HCT116 (cell line): ENCODE data around the gene NYAP1. TPM values are rescaled to one million over a fixed set of nuclear protein-coding genes. Genes with fewer than 3 reads are reported as not detected.

ENCODE experiments used
- ATAC-seq: fragments of 200-7000 bp; cut with Tn5 transposase; 2 replicates; pipeline ENCODE4 v1.9.1; 2020; ENCODE audit warnings: mild to moderate bottlenecking, moderate library complexity
- BruUV-seq: library from RNA; stranded (reverse); fragments of 400-500 nt; replicated peaks from 2 replicates; lab custom pipeline; 2021; lab: Mats Ljungman, UMichigan
- CTCF ChIA-PET: fragments of 300-600 bp; sonication (Branson Sonifier 250); formaldehyde crosslinking; loops from one replicate; lab custom pipeline; 2021; ENCODE audit warnings: antibody characterized with exemption; lab: Charles Lee
- POLR2A ChIA-PET: fragments of 300-600, 350-600 bp; sonication (Branson Sonifier 250); formaldehyde crosslinking; loops from one replicate; lab custom pipeline; 2021; ENCODE audit warnings: antibody characterized with exemption; lab: Charles Lee
- RAD21 ChIA-PET, 2 experiments: fragments of 300-600 bp; sonication (Branson Sonifier 250); formaldehyde crosslinking; loops; one replicate each; lab custom pipeline; 2023; ENCODE audit warnings: low total read pairs in 2 of 2; ENCODE audit not compliant: uncharacterized antibody in 2 of 2, unreplicated experiment in 2 of 2, low non-redundant PET in 1 of 2; lab: Charles Lee
- DNase-seq: peaks from one replicate; pipeline ENCODE4 v3.0.0-alpha.2; 2010; ENCODE audit warnings: low read depth, low spot score
- H2AFZ ChIP-seq: fragments of 200-600 bp; shearing (Covaris generic), sonication (generic); 2 replicates; pipeline ENCODE4 v1.6.1; 2017; ENCODE audit warnings: low read depth, mixed run types, mixed read lengths, antibody characterized with exemption, low read length; ENCODE audit not compliant: poor library complexity, severe bottlenecking
- H3K27ac ChIP-seq: 2 replicates; pipeline ENCODE4 v1.5.1; 2012; ENCODE audit warnings: low read depth, low read length
- H3K27me3 ChIP-seq: fragments of 200-600 bp; sonication (generic); 2 replicates; pipeline ENCODE4 v1.6.1; 2016; ENCODE audit warnings: mixed run types, low read length, mixed read lengths; ENCODE audit not compliant: insufficient read depth
- H3K36me3 ChIP-seq, 2 experiments: fragments of 200-500 bp in 1 of 2; fragments of 200-600 bp in 1 of 2; sonication (Bioruptor generic) in 1 of 2; sonication (generic) in 1 of 2; 2 replicates each; pipeline versions ENCODE4 v1.5.1 to v1.6.1; 2014 to 2016; ENCODE audit warnings: low read length in 2 of 2, inconsistent platforms in 1 of 2, mixed read lengths in 1 of 2, mixed run types in 1 of 2; ENCODE audit not compliant: insufficient read depth in 2 of 2, control insufficient read depth in 1 of 2
- H3K4me1 ChIP-seq, 2 experiments: fragments of 200-600 bp in 1 of 2; sonication (generic) in 1 of 2; 2 replicates each; pipeline versions ENCODE4 v1.5.1 to v1.6.1; 2012 to 2017; ENCODE audit warnings: low read length in 2 of 2, inconsistent platforms in 1 of 2, mild to moderate bottlenecking in 1 of 2, mixed read lengths in 1 of 2, mixed run types in 1 of 2, moderate library complexity in 1 of 2; ENCODE audit not compliant: insufficient read depth in 2 of 2, control insufficient read depth in 1 of 2
- H3K4me2 ChIP-seq: fragments of 200-600 bp; sonication (generic); 2 replicates; pipeline ENCODE4 v1.6.1; 2017; ENCODE audit warnings: mixed run types, low read length, mixed read lengths
- H3K4me3 ChIP-seq, 2 experiments: fragments of 200-600 bp in 1 of 2; sonication (generic) in 1 of 2; replicated peaks in 1 of 2; 2 replicates each; pipeline ENCODE4 v1.5.1; 2011 to 2016; ENCODE audit warnings: low read length in 2 of 2, control low read depth in 1 of 2, low read depth in 1 of 2, mild to moderate bottlenecking in 1 of 2, mixed read lengths in 1 of 2, mixed run types in 1 of 2
- H3K79me2 ChIP-seq: fragments of 200-600 bp; sonication (generic); 2 replicates; pipeline ENCODE4 v1.6.1; 2017; ENCODE audit warnings: mild to moderate bottlenecking, mixed run types, low read length, moderate library complexity, mixed read lengths; ENCODE audit not compliant: insufficient read depth
- H3K9ac ChIP-seq: fragments of 200-600 bp; sonication (generic); 2 replicates; pipeline ENCODE4 v1.6.1; 2016; ENCODE audit warnings: low read length, mixed read lengths
- H3K9me2 ChIP-seq: fragments of 200-600 bp; sonication (generic), shearing (Covaris generic); 2 replicates; pipeline ENCODE4 v1.6.1; 2017; ENCODE audit warnings: mixed run types, mild to moderate bottlenecking, moderate library complexity; ENCODE audit not compliant: insufficient read depth
- H3K9me3 ChIP-seq, 2 experiments: fragments of 200-500 bp in 1 of 2; fragments of 200-600 bp in 1 of 2; sonication (Bioruptor generic) in 1 of 2; sonication (generic) in 1 of 2; 2 replicates each; pipeline ENCODE4 v1.6.1; 2014 to 2017; ENCODE audit warnings: low read length in 2 of 2, mixed read lengths in 2 of 2, inconsistent platforms in 1 of 2, low read depth in 1 of 2, mild to moderate bottlenecking in 1 of 2, mixed run types in 1 of 2, moderate library complexity in 1 of 2; ENCODE audit not compliant: control insufficient read depth in 1 of 2, insufficient read depth in 1 of 2
- H4K20me1 ChIP-seq: fragments of 200-600 bp; sonication (generic), shearing (Covaris generic); 2 replicates; pipeline ENCODE4 v1.6.1; 2017; ENCODE audit warnings: mixed run types, mild to moderate bottlenecking, moderate library complexity; ENCODE audit not compliant: insufficient read depth
- CTCF ChIP-seq, 3 experiments: fragments of 200-600 bp in 1 of 3; sonication (generic) in 1 of 3; IDR thresholded peaks in 2 of 3; conservative IDR thresholded peaks in 1 of 3; 2 replicates each; pipeline ENCODE4 v1.5.1; 2012 to 2017; ENCODE audit warnings: low read depth in 2 of 3, low read length in 2 of 3, antibody characterized with exemption in 1 of 3, borderline replicate concordance in 1 of 3, control low read depth in 1 of 3, mild to moderate bottlenecking in 1 of 3, mixed read lengths in 1 of 3, mixed run types in 1 of 3, moderate library complexity in 1 of 3; ENCODE audit not compliant: insufficient read depth in 1 of 3
- RAD21 ChIP-seq: IDR thresholded peaks from 2 replicates; pipeline ENCODE4 v1.6.1; 2012; ENCODE audit warnings: low read depth, mild to moderate bottlenecking
- REST ChIP-seq: IDR thresholded peaks from 2 replicates; pipeline ENCODE4 v1.6.1; 2012; ENCODE audit warnings: low read depth
- intact Hi-C: fragments of 100-400 bp; cut with micrococcal nuclease; formaldehyde crosslinking; loops from 2 replicates; pipeline ENCODE4 v1.10.0; 2022
- total RNA-seq: library from RNA; stranded (reverse); gene quantifications from one replicate; pipeline ENCODE4 v1.2.1, GENCODE V29; 2021; ENCODE audit not compliant: unreplicated experiment

Gene NYAP1
- total RNA-seq, 1 experiment from 2014 or later = 6.7 TPM

- no peak for TF ChIP-seq REST
- TF ChIP-seq, all 23 proteins: peak for 0
These were observed 7.5 kb upstream of the NYAP1 start (continued) for GRCh38 chr7:100476101-100476780.

- intact Hi-C loops = no loop called here
- peaks cover 9 to 27% of the 10 kb centered on the region in 2 experiments for H3K4me1 ChIP-seq
- ATAC-seq = no peak
- no peak overlapping the region; a peak in 1 of 4 replicates for H3K4me3 ChIP-seq
- H3K9me2 ChIP-seq = no peaks in the 10 kb centered on the region
- POLR2A ChIA-PET = no interaction called here
- CTCF ChIA-PET = interaction anchor here (3.3 kb wide), 1 partner anchor 82 kb away, joined by 14 read pairs; no protein-coding TSS in a partner anchor
- TF ChIP-seq RAD21 = no peak
- TF ChIP-seq CTCF (IDR thresholded peaks at IDR 0.05 in 2 of 3, conservative IDR thresholded peaks at IDR 0.05 in 1 of 3; ENCODE audit: borderline replicate concordance in 1 of 3, insufficient read depth in 1 of 3, low read depth in 2 of 3, low read length in 2 of 3) = peak in 1 of 3 experiments; percentile 25; a peak in 2 of 6 replicates
- TF ChIP-seq, all 23 proteins: peak for 1
- no peaks in the 10 kb centered on the region for H3K9me3 ChIP-seq
- no peak overlapping the region for H3K9ac ChIP-seq
- no peak overlapping the region for H2AFZ ChIP-seq
- RAD21 ChIA-PET = no interaction called here
- no peak for DNase-seq
- no peaks in the 10 kb centered on the region for H3K27me3 ChIP-seq
- H3K36me3 ChIP-seq = peaks cover 0 to 2% of the 10 kb centered on the region in 2 experiments; a peak in 1 of 4 replicates
- peak overlapping the region; percentile 81; the same call in 1 of the 2 replicates for H3K4me2 ChIP-seq
- H3K79me2 ChIP-seq = peaks cover 6% of the 10 kb centered on the region; the same call in 1 of the 2 replicates
- peak overlapping the region; percentile 16; the same call in 1 of the 2 replicates for H3K27ac ChIP-seq
- no peaks in the 10 kb centered on the region for H4K20me1 ChIP-seq
- no TSS peak for BruUV-seq
These were observed 6.5 kb upstream of the NYAP1 start for GRCh38 chr7:100476903-100477870.
